ENCODE measurements around the gene OR10H5. TPM values are rescaled to one million over a fixed set of nuclear protein-coding genes. Genes with fewer than 3 reads are reported as not detected.

OR10H5 gene
- total and polyA plus RNA-seq, 2 experiments from 2014 or later, result not detected

DNA sequence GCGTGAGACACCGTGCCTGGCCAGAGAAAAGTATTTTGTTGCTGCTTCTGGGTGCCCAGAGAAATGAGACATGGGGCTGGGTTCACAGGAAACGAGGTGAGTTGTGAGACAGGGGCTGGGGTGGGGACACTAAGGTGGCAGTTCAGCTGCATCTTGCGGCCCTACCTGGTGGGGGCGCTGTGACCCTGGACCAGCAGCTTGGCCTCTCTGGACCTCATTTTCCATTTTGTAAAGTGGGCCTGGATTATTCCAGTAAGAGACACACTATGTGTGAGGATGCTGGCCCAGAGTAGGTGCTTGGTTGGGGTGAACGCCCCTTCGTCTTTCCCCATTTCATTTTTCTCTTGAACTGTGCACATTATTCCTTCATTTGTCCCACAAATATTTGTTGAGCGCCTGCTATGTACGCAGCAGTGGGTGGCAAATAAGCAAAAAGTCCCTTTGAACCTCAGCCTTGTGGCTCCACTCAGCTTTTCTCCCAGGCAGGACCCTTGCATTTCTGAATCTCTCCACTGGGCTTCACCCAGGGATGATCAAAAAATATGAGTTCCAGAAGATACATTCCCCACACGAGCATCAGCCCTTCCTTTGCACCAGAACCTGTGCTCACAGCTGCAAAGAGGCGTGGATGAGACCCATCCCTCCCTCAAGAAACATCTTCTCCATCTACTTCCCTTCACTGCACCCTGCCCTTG is 54.6 kb downstream of the OR10H5 start:
- Mint-ChIP-seq H3K36me3 (ENCODE audit: low read depth) (peaks cover 35% of the 10 kb centered on the region), H3K27me3 (ENCODE audit: insufficient read depth, low read depth, poor library complexity) (peaks cover 7% of the 10 kb centered on the region), H3K27ac (no peak overlapping the region), H3K4me1 (no peaks in the 10 kb centered on the region), H3K9me3 (peaks cover 93% of the 10 kb centered on the region), H3K4me3 (no peak overlapping the region)
- no peak overlapping the region for H2AFZ ChIP-seq
- no peaks in the 10 kb centered on the region for H3K27me3 ChIP-seq (ENCODE audit: insufficient read depth)
- TF ChIP-seq POLR2AphosphoS5 (IDR thresholded peaks at IDR 0.05; ENCODE audit: low read depth), result no peak
- TF ChIP-seq, protein P1, sequence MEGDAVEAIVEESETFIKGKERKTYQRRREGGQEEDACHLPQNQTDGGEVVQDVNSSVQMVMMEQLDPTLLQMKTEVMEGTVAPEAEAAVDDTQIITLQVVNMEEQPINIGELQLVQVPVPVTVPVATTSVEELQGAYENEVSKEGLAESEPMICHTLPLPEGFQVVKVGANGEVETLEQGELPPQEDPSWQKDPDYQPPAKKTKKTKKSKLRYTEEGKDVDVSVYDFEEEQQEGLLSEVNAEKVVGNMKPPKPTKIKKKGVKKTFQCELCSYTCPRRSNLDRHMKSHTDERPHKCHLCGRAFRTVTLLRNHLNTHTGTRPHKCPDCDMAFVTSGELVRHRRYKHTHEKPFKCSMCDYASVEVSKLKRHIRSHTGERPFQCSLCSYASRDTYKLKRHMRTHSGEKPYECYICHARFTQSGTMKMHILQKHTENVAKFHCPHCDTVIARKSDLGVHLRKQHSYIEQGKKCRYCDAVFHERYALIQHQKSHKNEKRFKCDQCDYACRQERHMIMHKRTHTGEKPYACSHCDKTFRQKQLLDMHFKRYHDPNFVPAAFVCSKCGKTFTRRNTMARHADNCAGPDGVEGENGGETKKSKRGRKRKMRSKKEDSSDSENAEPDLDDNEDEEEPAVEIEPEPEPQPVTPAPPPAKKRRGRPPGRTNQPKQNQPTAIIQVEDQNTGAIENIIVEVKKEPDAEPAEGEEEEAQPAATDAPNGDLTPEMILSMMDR (conservative IDR thresholded peaks at IDR 0.05; ENCODE audit: low read depth in 2 of 2), result 0 out of 4 replicates have a peak, but pooled peaks of 1 of the 2 experiments have one; percentile 9
- no peaks in the 10 kb centered on the region for H4K20me1 ChIP-seq (replicated peaks; ENCODE audit: insufficient read depth)
- H3K4me2 ChIP-seq, result no peak overlapping the region
- H3K9me2 ChIP-seq (ENCODE audit: insufficient read depth), result no peaks in the 10 kb centered on the region
- H3K79me2 ChIP-seq (replicated peaks; ENCODE audit: insufficient read depth), result no peaks in the 10 kb centered on the region
- H3F3A ChIP-seq (replicated peaks; ENCODE audit: low read depth), result no peaks in the 10 kb centered on the region
- H3K4me1 ChIP-seq (ENCODE audit: insufficient read depth), result no peaks in the 10 kb centered on the region
- no peak overlapping the region for H3K4me3 ChIP-seq
- ATAC-seq (no peak), DNase-seq (ENCODE audit: low spot score) (no peak)
- peaks cover 6% of the 10 kb centered on the region for H3K36me3 ChIP-seq (ENCODE audit: insufficient read depth)
- H3K27ac ChIP-seq (ENCODE audit: low read depth), result no peak overlapping the region

DNA sequence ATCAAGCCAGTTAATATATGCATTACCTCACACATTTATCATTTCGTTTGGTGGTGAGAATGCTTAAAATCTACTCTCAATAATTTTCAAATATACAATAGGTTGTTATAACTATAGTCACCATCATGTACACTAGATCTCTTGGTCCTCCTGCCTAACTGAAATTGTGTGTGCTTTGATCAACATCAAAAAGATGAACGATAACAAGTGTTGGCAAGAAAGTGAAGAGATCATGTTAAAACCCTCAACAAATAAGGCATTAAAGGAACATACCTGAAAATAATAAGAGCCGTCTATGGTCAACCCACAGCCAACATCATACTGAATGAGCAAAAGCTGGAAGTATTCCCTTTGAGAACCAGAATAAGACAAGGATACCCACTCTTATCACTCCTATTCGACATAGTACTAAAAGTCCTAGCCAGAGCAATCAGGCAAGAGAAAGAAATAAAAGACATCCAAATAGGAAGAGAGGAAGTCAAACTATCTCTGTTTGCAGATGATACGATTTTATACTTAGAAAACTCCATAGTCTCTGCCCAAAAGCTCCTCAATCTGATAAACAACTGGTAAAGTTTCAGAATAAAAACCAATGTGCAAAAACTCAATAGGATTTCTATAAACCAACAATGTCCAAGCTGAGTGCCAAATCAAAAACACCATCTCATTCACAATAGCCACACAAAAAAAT is 55.9 kb downstream of the OR10H5 start:
- H3K27me3 ChIP-seq (ENCODE audit: insufficient read depth), result no peaks in the 10 kb centered on the region
- H3K9me3 Mint-ChIP-seq, result peaks cover 95% of the 10 kb centered on the region
- H2AFZ ChIP-seq, result no peak overlapping the region
- H3K36me3 ChIP-seq (ENCODE audit: insufficient read depth), result peaks cover 3% of the 10 kb centered on the region
- no peak overlapping the region for H3K4me2 ChIP-seq
- no peak overlapping the region for H3K27ac Mint-ChIP-seq
- no peak for ATAC-seq
- no peak overlapping the region for H3K27ac ChIP-seq (ENCODE audit: low read depth)
- H3K79me2 ChIP-seq (replicated peaks; ENCODE audit: insufficient read depth), result no peaks in the 10 kb centered on the region
- H3K4me1 ChIP-seq (ENCODE audit: insufficient read depth), result no peaks in the 10 kb centered on the region
- H3K36me3 Mint-ChIP-seq (ENCODE audit: low read depth), result peaks cover 45% of the 10 kb centered on the region
- peaks cover 7% of the 10 kb centered on the region for H3K27me3 Mint-ChIP-seq (ENCODE audit: insufficient read depth, low read depth, poor library complexity)
- H3K4me3 Mint-ChIP-seq, result no peak overlapping the region
- H3K4me3 ChIP-seq, result no peak overlapping the region
- no peaks in the 10 kb centered on the region for H3F3A ChIP-seq (replicated peaks; ENCODE audit: low read depth)
- H3K4me1 Mint-ChIP-seq, result no peaks in the 10 kb centered on the region
- no peaks in the 10 kb centered on the region for H3K9me2 ChIP-seq (ENCODE audit: insufficient read depth)
- H4K20me1 ChIP-seq (replicated peaks; ENCODE audit: insufficient read depth), result no peaks in the 10 kb centered on the region
- no peak for DNase-seq (ENCODE audit: low spot score)
- TF ChIP-seq, protein P2, sequence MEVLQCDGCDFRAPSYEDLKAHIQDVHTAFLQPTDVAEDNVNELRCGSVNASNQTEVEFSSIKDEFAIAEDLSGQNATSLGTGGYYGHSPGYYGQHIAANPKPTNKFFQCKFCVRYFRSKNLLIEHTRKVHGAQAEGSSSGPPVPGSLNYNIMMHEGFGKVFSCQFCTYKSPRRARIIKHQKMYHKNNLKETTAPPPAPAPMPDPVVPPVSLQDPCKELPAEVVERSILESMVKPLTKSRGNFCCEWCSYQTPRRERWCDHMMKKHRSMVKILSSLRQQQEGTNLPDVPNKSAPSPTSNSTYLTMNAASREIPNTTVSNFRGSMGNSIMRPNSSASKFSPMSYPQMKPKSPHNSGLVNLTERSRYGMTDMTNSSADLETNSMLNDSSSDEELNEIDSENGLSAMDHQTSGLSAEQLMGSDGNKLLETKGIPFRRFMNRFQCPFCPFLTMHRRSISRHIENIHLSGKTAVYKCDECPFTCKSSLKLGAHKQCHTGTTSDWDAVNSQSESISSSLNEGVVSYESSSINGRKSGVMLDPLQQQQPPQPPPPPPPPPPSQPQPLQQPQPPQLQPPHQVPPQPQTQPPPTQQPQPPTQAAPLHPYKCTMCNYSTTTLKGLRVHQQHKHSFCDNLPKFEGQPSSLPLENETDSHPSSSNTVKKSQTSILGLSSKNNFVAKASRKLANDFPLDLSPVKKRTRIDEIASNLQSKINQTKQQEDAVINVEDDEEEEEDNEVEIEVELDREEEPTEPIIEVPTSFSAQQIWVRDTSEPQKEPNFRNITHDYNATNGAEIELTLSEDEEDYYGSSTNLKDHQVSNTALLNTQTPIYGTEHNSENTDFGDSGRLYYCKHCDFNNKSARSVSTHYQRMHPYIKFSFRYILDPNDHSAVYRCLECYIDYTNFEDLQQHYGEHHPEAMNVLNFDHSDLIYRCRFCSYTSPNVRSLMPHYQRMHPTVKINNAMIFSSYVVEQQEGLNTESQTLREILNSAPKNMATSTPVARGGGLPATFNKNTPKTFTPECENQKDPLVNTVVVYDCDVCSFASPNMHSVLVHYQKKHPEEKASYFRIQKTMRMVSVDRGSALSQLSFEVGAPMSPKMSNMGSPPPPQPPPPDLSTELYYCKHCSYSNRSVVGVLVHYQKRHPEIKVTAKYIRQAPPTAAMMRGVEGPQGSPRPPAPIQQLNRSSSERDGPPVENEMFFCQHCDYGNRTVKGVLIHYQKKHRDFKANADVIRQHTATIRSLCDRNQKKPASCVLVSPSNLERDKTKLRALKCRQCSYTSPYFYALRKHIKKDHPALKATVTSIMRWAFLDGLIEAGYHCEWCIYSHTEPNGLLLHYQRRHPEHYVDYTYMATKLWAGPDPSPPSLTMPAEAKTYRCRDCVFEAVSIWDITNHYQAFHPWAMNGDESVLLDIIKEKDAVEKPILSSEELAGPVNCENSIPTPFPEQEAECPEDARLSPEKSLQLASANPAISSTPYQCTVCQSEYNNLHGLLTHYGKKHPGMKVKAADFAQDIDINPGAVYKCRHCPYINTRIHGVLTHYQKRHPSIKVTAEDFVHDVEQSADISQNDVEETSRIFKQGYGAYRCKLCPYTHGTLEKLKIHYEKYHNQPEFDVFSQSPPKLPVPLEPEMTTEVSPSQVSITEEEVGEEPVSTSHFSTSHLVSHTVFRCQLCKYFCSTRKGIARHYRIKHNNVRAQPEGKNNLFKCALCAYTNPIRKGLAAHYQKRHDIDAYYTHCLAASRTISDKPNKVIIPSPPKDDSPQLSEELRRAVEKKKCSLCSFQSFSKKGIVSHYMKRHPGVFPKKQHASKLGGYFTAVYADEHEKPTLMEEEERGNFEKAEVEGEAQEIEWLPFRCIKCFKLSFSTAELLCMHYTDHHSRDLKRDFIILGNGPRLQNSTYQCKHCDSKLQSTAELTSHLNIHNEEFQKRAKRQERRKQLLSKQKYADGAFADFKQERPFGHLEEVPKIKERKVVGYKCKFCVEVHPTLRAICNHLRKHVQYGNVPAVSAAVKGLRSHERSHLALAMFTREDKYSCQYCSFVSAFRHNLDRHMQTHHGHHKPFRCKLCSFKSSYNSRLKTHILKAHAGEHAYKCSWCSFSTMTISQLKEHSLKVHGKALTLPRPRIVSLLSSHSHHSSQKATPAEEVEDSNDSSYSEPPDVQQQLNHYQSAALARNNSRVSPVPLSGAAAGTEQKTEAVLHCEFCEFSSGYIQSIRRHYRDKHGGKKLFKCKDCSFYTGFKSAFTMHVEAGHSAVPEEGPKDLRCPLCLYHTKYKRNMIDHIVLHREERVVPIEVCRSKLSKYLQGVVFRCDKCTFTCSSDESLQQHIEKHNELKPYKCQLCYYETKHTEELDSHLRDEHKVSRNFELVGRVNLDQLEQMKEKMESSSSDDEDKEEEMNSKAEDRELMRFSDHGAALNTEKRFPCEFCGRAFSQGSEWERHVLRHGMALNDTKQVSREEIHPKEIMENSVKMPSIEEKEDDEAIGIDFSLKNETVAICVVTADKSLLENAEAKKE (CRISPR knock-in tag; IDR thresholded peaks at IDR 0.05), result no peak
- TF ChIP-seq JUNB (IDR thresholded peaks at IDR 0.05; ENCODE audit: unreplicated experiment) (no peak), POLR2AphosphoS5 (IDR thresholded peaks at IDR 0.05; ENCODE audit: low read depth) (no peak), EZH2phosphoT487 (IDR thresholded peaks at IDR 0.05; ENCODE audit: unreplicated experiment) (no peak)
- TF ChIP-seq, protein P3, sequence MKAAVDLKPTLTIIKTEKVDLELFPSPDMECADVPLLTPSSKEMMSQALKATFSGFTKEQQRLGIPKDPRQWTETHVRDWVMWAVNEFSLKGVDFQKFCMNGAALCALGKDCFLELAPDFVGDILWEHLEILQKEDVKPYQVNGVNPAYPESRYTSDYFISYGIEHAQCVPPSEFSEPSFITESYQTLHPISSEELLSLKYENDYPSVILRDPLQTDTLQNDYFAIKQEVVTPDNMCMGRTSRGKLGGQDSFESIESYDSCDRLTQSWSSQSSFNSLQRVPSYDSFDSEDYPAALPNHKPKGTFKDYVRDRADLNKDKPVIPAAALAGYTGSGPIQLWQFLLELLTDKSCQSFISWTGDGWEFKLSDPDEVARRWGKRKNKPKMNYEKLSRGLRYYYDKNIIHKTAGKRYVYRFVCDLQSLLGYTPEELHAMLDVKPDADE (IDR thresholded peaks at IDR 0.05), result no peak
- TF ChIP-seq, protein P4, sequence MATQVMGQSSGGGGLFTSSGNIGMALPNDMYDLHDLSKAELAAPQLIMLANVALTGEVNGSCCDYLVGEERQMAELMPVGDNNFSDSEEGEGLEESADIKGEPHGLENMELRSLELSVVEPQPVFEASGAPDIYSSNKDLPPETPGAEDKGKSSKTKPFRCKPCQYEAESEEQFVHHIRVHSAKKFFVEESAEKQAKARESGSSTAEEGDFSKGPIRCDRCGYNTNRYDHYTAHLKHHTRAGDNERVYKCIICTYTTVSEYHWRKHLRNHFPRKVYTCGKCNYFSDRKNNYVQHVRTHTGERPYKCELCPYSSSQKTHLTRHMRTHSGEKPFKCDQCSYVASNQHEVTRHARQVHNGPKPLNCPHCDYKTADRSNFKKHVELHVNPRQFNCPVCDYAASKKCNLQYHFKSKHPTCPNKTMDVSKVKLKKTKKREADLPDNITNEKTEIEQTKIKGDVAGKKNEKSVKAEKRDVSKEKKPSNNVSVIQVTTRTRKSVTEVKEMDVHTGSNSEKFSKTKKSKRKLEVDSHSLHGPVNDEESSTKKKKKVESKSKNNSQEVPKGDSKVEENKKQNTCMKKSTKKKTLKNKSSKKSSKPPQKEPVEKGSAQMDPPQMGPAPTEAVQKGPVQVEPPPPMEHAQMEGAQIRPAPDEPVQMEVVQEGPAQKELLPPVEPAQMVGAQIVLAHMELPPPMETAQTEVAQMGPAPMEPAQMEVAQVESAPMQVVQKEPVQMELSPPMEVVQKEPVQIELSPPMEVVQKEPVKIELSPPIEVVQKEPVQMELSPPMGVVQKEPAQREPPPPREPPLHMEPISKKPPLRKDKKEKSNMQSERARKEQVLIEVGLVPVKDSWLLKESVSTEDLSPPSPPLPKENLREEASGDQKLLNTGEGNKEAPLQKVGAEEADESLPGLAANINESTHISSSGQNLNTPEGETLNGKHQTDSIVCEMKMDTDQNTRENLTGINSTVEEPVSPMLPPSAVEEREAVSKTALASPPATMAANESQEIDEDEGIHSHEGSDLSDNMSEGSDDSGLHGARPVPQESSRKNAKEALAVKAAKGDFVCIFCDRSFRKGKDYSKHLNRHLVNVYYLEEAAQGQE (IDR thresholded peaks at IDR 0.05; ENCODE audit: unreplicated experiment), result no peak

Measured in GM23338 (cell line).